ENCODE results near the gene KAZALD1. TPM values are rescaled to one million over a fixed set of nuclear protein-coding genes. Genes with fewer than 3 reads are reported as not detected.
A peak's percentile ranks its signal among the peaks of the same experiment; 100 is the strongest.

Gene KAZALD1, protein sequence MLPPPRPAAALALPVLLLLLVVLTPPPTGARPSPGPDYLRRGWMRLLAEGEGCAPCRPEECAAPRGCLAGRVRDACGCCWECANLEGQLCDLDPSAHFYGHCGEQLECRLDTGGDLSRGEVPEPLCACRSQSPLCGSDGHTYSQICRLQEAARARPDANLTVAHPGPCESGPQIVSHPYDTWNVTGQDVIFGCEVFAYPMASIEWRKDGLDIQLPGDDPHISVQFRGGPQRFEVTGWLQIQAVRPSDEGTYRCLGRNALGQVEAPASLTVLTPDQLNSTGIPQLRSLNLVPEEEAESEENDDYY
- 1 to 10 TPM; 2.2 to 6.1 (median 2.7) TPM for total RNA-seq

DNA sequence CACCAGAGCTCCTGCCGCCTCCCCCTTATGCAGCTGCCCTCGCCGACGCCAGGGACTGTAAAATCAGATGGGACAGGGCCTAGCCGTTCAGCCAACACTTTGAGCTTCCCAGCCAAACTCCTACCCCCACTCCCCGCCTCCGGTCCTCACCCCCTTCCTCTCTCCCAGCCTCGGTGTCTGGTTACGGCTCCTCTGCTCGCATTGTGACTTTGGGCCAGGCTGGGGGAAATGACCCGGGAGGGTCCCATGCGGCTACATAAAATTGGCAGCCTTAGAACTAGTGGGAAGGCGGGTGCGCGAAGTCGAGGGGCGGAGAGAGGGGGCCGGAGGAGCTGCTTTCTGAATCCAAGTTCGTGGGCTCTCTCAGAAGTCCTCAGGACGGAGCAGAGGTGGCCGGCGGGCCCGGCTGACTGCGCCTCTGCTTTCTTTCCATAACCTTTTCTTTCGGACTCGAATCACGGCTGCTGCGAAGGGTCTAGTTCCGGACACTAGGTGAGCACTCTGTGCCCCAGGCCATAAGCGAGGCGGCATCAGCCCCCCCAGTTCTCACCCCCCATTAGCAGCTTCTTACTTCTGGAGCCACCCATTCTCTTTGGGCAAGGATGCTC is at the start of gene KAZALD1:
Gene KAZALD1 (plus strand): TSS at position 366 of the 608 bp plus-strand sequence. CDS start 604 bp downstream, outside the sequence.
- intact Hi-C loops (cut with DNase I; ENCODE audit: low total_unique reads): no loop called here
- peak in 1 of 2 donors; percentile 89 for DNase-seq (ENCODE audit: low spot score in 2 of 2)
- TF ChIP-seq POLR2A (IDR thresholded peaks at IDR 0.05): no peak
- H3K4me3 ChIP-seq (ENCODE audit: low read depth, poor library complexity, severe bottlenecking): peak within 1 kb of the TSS; percentile 43
- WGBS, 2 donors: 22 to 39% methylated on average over 27 to 28 of the region's 31 CpGs

DNA sequence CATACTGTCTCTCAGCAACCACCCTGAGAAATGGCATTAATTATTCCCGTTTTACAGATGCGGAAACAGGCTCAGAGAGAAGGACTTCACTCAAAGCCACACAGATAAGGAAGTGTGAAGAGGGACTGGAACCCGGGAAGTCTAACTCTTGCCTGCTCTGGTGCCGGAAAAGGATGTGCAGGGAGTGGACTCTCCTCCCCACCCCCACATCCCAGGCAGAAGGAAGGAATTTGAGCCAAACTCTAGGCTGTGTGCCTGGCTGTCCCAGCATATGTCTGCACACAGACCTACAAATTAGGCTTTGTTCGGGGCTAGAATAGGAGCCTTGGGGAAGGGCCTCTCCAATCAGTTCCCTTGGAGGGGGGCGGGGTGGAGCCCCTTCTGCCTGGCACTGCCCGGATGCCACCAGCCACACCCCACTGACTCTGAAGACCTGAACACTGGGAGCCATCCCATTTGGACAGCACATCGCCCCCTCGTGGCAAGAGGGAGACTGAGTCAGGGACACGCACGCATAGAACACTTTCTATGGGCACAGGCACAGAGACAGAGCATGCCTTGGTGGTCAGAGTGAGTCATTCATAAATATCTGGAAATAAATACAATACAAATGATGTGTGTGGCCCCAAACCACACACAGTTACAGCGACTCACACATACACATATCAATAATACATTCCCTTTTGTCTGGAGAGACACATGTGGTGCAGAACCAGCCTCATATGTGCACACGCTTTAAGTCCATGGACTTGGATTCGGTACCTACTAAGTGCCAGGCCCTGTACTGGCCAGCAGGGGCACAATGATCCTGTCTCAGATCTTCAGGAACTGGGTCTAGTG is 49.0 kb upstream of the KAZALD1 start:
- intact Hi-C loops (cut with DNase I; ENCODE audit: low total_unique reads): no loop called here
- DNase-seq (ENCODE audit: low spot score in 2 of 2): peak; percentile 84 to 96
- TF ChIP-seq, protein P1, sequence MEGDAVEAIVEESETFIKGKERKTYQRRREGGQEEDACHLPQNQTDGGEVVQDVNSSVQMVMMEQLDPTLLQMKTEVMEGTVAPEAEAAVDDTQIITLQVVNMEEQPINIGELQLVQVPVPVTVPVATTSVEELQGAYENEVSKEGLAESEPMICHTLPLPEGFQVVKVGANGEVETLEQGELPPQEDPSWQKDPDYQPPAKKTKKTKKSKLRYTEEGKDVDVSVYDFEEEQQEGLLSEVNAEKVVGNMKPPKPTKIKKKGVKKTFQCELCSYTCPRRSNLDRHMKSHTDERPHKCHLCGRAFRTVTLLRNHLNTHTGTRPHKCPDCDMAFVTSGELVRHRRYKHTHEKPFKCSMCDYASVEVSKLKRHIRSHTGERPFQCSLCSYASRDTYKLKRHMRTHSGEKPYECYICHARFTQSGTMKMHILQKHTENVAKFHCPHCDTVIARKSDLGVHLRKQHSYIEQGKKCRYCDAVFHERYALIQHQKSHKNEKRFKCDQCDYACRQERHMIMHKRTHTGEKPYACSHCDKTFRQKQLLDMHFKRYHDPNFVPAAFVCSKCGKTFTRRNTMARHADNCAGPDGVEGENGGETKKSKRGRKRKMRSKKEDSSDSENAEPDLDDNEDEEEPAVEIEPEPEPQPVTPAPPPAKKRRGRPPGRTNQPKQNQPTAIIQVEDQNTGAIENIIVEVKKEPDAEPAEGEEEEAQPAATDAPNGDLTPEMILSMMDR (IDR thresholded peaks at IDR 0.05): peak in 1 of 3 donors; percentile 79
- no peak for TF ChIP-seq POLR2A (IDR thresholded peaks at IDR 0.05)
- no peak overlapping the region for H3K4me3 ChIP-seq (ENCODE audit: low read depth, poor library complexity, severe bottlenecking)
- 17 to 19% methylated on average over 14 of the region's 14 CpGs for WGBS, 2 donors

DNA sequence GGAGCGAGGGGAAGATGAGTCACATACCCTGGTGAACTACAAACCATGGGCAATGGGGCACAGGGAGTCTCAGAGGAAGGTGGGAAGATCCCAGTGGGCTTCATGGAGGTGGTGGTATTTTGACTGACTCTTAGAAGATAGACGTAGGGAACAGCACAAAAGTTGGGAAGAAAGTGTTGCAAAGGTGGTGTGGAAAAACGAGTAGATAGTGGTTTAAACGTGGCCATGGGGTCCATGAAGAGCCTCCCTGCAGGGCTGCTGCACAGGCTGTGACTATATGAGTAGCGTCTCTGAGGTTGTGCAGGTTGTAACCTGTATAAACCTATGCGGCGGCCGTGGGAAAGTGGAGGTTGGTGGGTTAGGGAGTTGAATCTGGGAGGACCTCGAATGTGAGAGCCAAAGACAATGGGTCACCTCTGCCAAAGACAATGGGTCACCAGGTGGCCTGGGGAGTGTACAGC is 48.4 kb upstream of the KAZALD1 start:
- 24 to 41% methylated on average over 9 of the region's 9 CpGs for WGBS, 2 donors
- no peak overlapping the region for H3K4me3 ChIP-seq (ENCODE audit: low read depth, poor library complexity, severe bottlenecking)
- DNase-seq (ENCODE audit: low spot score in 2 of 2): no peak
- intact Hi-C loops (cut with DNase I; ENCODE audit: low total_unique reads): no loop called here
- TF ChIP-seq, protein P1 (IDR thresholded peaks at IDR 0.05): no peak
- no peak for TF ChIP-seq POLR2A (IDR thresholded peaks at IDR 0.05)

DNA sequence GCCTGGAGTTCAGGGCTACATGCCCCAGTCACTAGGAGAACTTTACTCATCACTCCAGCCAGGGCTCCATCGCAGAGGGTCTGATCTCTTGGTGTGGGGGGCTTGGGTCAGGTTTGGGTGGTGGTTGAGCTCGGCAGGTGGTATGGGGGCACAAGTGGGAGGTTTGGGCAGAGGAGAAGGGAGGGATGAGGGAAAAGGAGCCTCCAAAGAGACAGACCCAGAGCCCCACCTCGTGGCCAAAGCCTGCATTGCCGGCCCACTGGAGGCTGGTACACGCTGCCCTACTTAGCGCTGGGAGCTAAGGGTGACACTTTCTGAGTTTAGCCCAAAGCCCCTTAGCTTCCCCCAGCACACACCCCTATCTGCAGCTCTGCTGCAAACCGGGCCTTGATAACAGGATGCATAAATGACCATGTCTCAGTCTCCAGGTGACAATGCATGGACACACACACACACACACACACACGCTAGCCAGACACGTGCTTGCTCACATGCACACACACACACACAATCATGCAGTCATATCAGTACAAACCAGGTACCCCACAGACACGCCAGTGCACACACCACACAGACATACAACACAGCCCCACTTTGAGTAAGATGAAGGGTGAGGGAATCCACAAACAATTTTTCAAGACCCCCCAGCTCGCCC is 47.4 kb upstream of the KAZALD1 start:
- no peak for TF ChIP-seq POLR2A (IDR thresholded peaks at IDR 0.05)
- TF ChIP-seq, protein P1 (IDR thresholded peaks at IDR 0.05): peak in 1 of 3 donors; percentile 74
- DNase-seq (ENCODE audit: low spot score in 2 of 2): peak; percentile 82 to 97
- H3K4me3 ChIP-seq (ENCODE audit: low read depth, poor library complexity, severe bottlenecking): no peak overlapping the region
- intact Hi-C loops (cut with DNase I; ENCODE audit: low total_unique reads): no loop called here
- 20 to 25% methylated on average over 11 of the region's 11 CpGs for WGBS, 2 donors

DNA sequence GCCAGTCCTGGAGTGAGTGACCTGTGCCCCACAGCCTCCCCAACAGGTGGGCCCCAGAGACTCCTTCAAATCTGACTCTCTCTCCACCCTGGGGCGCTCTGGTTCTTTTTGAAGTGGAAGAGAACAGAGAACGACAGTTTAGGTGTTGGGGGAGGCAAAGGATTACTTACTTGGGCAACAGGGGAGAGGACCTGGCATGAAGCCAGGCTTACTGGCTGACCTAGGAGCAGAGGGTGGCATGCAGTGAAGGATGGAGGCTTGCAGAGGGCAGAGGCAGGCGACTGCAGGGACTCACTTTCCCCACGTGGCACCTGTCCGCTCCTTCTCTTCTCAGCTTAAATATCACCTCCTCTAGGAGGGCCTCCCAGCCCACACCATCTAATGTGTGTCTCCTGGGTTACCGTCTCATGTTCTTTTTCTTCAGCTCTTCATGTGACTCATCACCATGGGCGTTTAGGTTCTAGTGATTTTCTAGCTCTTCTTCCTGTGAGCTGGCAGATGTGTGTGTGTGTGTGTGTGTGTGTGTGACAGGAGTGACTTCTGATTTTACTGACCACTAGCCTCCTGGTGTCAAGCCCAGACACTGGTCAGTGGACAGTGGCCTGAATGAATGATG is 46.7 kb upstream of the KAZALD1 start:
- H3K4me3 ChIP-seq (ENCODE audit: low read depth, poor library complexity, severe bottlenecking): no peak overlapping the region
- intact Hi-C loops (cut with DNase I; ENCODE audit: low total_unique reads): no loop called here
- DNase-seq (ENCODE audit: low spot score in 2 of 2): no peak
- TF ChIP-seq, protein P1 (IDR thresholded peaks at IDR 0.05): no peak
- no peak for TF ChIP-seq POLR2A (IDR thresholded peaks at IDR 0.05)
- 35 to 38% methylated on average over 7 of the region's 7 CpGs for WGBS, 2 donors

All from lower leg skin (tissue), 4 donors.